Pancreas (tissue), 10 donors: Measurements from ENCODE around the gene PHLDB2. TPM values are rescaled to one million over a fixed set of nuclear protein-coding genes. Genes with fewer than 3 reads are reported as not detected.
A peak's percentile ranks its signal among the peaks of the same experiment; 100 is the strongest.

Source experiments
- ATAC-seq, 4 donors: fragments of 200-7000 bp; cut with Tn5 transposase; one replicate each; pipeline versions ENCODE4 v1.8.0 to v1.9.1; 2020; ENCODE audit warnings: mild to moderate bottlenecking in 4 of 4, moderate library complexity in 4 of 4
- DNase-seq, 6 donors: peaks; one replicate each; pipeline ENCODE4 v3.0.0-alpha.2; 2020
- FAIRE-seq: peaks from 2 replicates; lab custom pipeline; 2012; peaks lifted over from hg19 to GRCh38; lab: Jason Lieb, UNC
- H3K27ac ChIP-seq, 4 donors: fragments of 200-600 bp; sonication (generic); 1 replicate in 3 of 4; 2 replicates in 1 of 4; pipeline versions ENCODE4 v1.5.0 to v1.8.0; 2020
- H3K27me3 ChIP-seq, 4 donors: fragments of 200-600 bp; one replicate each; pipeline ENCODE4 v1.8.0; 2021
- H3K36me3 ChIP-seq, 3 donors: fragments of 200-600 bp; sonication (generic) in 1 of 3; one replicate each; pipeline versions ENCODE4 v1.5.0 to v1.8.0; 2020 to 2021
- H3K4me1 ChIP-seq, 3 donors: fragments of 200-600 bp; one replicate each; pipeline ENCODE4 v1.8.0; 2021
- H3K4me3 ChIP-seq, 4 donors: fragments of 200-600 bp; sonication (generic) in 2 of 4; one replicate each; pipeline versions ENCODE4 v1.5.0 to v1.8.0; 2020 to 2021
- H3K9me3 ChIP-seq, 4 donors: fragments of 200-600 bp; one replicate each; pipeline ENCODE4 v1.8.0; 2021
- WGBS, 2 donors: extraction: QIAGEN DNeasy Blood & Tissue Kit; methylation state at CpG; one replicate each; pipeline ENCODE4 v1.1.7; 2013; 5-methylcytosine and 5-hydroxymethylcytosine counted together
- intact Hi-C, 3 donors: fragments of 100-400 bp; cut with DNase I; formaldehyde crosslinking; loops; one replicate each; pipeline versions ENCODE4 v1.11.1 to v1.14.2; 2022
- polyA plus RNA-seq, 2 donors: library from polyadenylated mRNA; stranded (reverse); fragments of 200-250 nt; gene quantifications; one replicate each; pipeline ENCODE4 v1.2.3, GENCODE V29; 2013
- total RNA-seq, 6 donors: library from RNA; stranded (reverse); fragmentation: NEBNext Ultra II Directional in 4 of 6; extraction: Animal tissue kit (Norgen Biotek cat#: 25700) in 4 of 6; gene quantifications; one replicate each; pipeline versions ENCODE4 v1.2.1 to v1.2.4, GENCODE V29; 2021 to 2023
- TF ChIP-seq, protein P1 (sequence below), 4 donors: fragments of 200-600 bp; sonication (generic) in 3 of 4; IDR thresholded peaks; one replicate each; pipeline versions ENCODE4 v1.5.0 to v1.8.0; 2021; ENCODE audit warnings: antibody characterized with exemption in 4 of 4
- donor health status: healthy with polysubstance abuse.
- donor health status: DM: no; HTN: no; CAD: no; lungs with moderate emphysema.
- donor health status: DM: no; HTN: no; CAD: no.
- donor health status: control.
- donor health status: control.
- donor health status: Bipolar disorder and iron deficiency.
- donor health status: DM: yes; HTN: yes; CAD: no.
- donor health status: DM: no; HTN: no; CAD: no.
- donor health status: DM: no; HTN: no; CAD: no.
- donor health status: DM: yes; HTN: yes; CAD: no.

The PHLDB2 gene
- total and polyA plus RNA-seq, 8 donors: 10.8 to 36.7 (median 15.1) TPM

DNA sequence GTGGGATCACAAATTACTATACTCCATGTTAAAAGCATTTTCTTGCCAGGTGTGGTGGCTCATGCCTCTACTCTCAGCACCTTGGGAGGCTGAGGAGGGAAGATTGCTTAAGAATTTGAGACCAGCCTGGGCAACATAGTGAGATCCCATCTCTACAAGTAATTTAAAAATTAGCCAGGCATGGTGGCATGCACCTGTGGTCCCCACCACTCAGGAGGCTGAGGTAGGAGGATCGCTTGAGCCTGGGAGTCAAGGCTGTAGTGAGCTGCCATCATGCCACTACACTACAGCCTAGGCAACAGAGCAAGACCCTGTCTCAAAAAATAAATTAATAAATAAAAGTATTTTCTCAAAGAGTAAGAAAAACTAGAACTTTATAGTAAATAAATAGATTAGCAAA lies 96.8 kb downstream of the PHLDB2 start:
- no peak for DNase-seq
- WGBS, 2 donors: 95 to 98% methylated on average over 1 of the region's 1 CpG
- H3K4me3 ChIP-seq: no peak overlapping the region
- H3K4me1 ChIP-seq: no peaks in the 10 kb centered on the region
- no peak for FAIRE-seq
- TF ChIP-seq, protein P1, sequence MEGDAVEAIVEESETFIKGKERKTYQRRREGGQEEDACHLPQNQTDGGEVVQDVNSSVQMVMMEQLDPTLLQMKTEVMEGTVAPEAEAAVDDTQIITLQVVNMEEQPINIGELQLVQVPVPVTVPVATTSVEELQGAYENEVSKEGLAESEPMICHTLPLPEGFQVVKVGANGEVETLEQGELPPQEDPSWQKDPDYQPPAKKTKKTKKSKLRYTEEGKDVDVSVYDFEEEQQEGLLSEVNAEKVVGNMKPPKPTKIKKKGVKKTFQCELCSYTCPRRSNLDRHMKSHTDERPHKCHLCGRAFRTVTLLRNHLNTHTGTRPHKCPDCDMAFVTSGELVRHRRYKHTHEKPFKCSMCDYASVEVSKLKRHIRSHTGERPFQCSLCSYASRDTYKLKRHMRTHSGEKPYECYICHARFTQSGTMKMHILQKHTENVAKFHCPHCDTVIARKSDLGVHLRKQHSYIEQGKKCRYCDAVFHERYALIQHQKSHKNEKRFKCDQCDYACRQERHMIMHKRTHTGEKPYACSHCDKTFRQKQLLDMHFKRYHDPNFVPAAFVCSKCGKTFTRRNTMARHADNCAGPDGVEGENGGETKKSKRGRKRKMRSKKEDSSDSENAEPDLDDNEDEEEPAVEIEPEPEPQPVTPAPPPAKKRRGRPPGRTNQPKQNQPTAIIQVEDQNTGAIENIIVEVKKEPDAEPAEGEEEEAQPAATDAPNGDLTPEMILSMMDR (IDR thresholded peaks at IDR 0.05): no peak
- no peak overlapping the region for H3K27ac ChIP-seq
- no peaks in the 10 kb centered on the region for H3K27me3 ChIP-seq
- ATAC-seq: no peak
- peaks cover 0 to 13% (median 0%) of the 10 kb centered on the region in 3 donors for H3K36me3 ChIP-seq
- intact Hi-C loops: no loop called here
- H3K9me3 ChIP-seq: no peaks in the 10 kb centered on the region

DNA sequence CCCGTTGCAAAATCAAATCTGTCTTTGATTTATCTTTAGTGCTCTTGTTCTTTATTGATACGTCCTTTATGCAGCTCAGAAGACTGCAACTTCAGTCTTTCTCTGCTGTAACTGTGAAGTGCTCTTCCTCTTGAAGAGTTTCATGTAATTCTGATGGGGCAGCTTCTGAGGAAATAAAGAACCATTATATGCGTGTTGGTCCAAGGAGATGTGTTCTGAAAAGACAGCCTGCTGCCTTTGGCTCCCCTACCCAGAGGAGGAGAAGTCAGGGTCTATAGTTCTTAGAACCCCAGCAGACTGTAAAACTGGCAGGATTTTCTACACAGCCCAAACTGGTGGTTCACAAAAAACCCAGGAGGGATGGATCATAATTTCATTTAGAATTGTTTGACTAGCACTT lies 97.4 kb downstream of the PHLDB2 start:
- Histone ChIP-seq H3K36me3 (peaks cover 0 to 13% (median 0%) of the 10 kb centered on the region in 3 donors), H3K4me1 (no peaks in the 10 kb centered on the region), H3K9me3 (no peaks in the 10 kb centered on the region), H3K27me3 (no peaks in the 10 kb centered on the region), H3K27ac (no peak overlapping the region), H3K4me3 (no peak overlapping the region)
- 93 to 95% methylated on average over 3 of the region's 3 CpGs for WGBS, 2 donors
- TF ChIP-seq, protein P1 (IDR thresholded peaks at IDR 0.05): no peak
- intact Hi-C loops: no loop called here
- ATAC-seq: no peak
- no peak for DNase-seq
- FAIRE-seq: no peak

DNA sequence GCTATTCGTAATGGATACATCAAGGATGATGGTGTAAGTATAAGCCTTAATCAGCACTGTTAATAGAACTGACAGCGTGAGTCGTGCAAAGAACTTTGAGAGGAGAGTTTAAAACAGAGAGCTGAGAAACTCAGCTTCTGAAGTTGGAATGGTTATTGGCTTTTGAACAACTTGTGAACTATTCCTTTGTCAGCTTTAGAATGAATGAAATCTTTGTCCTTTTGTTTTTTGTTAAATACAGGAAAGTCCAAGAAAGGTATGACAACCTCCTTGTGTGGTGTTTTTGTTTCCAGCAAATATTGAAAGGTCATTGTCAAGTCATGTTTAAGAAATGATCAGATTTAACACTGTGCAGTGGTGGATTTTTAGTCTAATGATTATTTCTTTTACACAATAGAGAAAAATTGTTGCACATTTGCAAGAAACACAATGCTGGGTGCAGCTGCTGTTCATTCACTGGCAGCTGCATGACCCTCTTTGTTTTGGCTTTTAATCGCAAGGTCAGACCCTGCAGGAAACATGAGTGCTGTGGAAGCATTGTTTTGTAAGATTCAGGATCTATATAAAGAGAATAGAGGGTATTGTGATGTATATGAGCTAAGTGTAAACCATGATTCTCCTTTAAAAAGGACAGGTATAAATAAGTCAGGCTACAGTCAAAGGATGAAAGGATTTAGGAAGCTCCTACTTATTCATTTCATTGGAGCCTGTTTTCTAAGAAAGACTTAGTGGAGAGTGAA lies 98.1 kb downstream of the PHLDB2 start:
- intact Hi-C loops: no loop called here

DNA sequence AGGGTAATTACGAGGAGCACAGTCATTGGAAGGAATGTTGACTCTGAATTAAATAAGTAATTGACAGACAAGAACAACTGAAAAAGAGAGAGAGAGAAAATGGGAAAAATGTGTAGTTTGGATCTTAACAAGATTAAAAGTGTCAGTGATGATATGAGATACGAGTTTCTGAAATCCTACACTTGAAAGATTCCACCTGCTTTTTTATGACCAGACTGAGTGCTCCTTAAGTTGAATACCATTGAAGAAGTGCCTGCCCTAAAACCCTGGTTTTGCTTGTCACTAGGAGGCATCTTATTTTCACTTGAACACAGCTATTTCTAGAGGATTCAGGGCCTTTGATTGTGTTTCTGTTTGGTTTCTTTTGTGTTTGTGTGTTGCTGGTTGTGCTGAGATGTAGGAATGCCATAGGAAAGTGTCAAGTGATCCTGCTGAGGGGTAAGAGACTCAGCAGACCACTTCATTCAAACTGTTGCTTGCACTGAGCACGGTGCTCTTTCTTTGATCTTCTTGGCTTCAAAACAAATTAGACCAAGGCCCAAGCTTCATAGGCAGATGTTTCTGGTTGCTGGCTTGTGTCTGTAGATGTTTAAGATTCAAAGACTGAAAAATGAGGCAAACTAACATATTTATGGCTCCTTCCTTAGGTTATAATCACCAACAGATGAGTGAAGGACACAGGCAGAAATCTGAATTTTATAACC lies 102.5 kb downstream of the PHLDB2 start:
- Histone ChIP-seq H3K4me3 (no peak overlapping the region), H3K36me3 (peaks cover 0 to 6% (median 0%) of the 10 kb centered on the region in 3 donors), H3K4me1 (no peaks in the 10 kb centered on the region), H3K27ac (no peak overlapping the region), H3K9me3 (no peaks in the 10 kb centered on the region), H3K27me3 (no peaks in the 10 kb centered on the region)
- DNase-seq (no peak), FAIRE-seq (no peak), ATAC-seq (no peak)
- TF ChIP-seq, protein P1 (IDR thresholded peaks at IDR 0.05): no peak
- intact Hi-C loops: loop anchor here in 2 of 3 donors (5.0 to 10.0 kb wide), 2 partner anchors 239 to 247 kb away; no protein-coding TSS in a partner anchor
- WGBS, 2 donors: 72 to 82% methylated on average over 3 of the region's 3 CpGs

More for the DNA sequence above, 98.1 kb downstream of the PHLDB2 start:
- TF ChIP-seq, protein P1 (IDR thresholded peaks at IDR 0.05): no peak
- no peak for DNase-seq
- Histone ChIP-seq H3K9me3 (no peaks in the 10 kb centered on the region), H3K4me3 (no peak overlapping the region), H3K36me3 (peaks cover 0 to 10% (median 0%) of the 10 kb centered on the region in 3 donors), H3K27me3 (no peaks in the 10 kb centered on the region), H3K4me1 (no peaks in the 10 kb centered on the region), H3K27ac (no peak overlapping the region)
- ATAC-seq: peak in 1 of 4 donors; percentile 48
- WGBS, 2 donors: 59 to 78% methylated on average over 4 of the region's 4 CpGs
- no peak for FAIRE-seq
